GM21825 (cell line): ENCODE results near the gene TARP.
"Not testable (repeated sequence)": the region's sequence is repeated elsewhere in the genome, so short reads cannot be mapped to it uniquely, and the experiment has no call there.

Source experiments
- ATAC-seq: cut with Tn5 transposase; IDR thresholded peaks from one replicate; pipeline ENCODE4 v1.9.1; 2021; ENCODE audit warnings: mild to moderate bottlenecking, moderate library complexity; ENCODE audit not compliant: unreplicated experiment

TARP gene

GRCh38 chr7:38299275-38299931, 26.0 kb upstream of the TARP start:
- no peak for ATAC-seq

DNA sequence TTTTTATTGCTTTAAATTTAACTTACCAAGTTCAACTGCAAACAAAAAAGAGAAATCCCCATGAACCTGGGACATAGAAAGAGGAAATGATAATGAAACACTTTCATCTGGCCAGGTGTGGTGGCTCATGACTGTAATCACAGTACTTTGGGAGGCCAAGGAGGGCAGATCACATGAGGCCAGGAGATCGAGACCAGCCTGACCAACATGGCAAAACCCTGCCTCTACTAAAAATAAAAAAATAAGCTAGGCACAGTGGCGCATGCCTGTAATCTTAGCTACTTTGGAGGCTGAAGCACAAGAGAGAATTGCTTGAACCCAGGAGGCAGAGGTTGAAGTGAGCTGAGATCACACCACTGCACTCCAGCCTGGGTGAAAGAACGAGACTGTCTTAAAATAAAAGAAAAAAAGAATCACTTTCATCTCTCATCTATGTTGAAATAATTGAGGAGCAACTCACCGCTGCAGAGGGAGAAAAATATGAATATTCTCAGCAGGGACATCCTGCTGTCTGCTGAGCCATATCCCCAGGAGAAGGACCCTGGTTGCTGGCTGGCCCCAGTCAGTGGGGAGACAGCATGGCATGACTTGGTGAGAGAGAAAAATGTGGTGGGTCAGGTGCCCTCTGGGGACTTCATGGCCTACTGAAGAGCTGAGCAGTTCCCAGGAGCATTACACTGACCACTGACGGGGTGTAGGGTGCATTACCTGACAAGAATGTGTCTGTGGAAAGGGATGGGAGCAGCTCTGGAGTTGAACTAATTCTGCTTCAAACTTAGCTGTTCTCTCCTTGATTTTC, 22.8 kb upstream of the TARP start:
- peak; percentile 60 for ATAC-seq

- no peak for ATAC-seq
These were observed 21.5 kb upstream of the TARP start for GRCh38 chr7:38294926-38295325.

DNA sequence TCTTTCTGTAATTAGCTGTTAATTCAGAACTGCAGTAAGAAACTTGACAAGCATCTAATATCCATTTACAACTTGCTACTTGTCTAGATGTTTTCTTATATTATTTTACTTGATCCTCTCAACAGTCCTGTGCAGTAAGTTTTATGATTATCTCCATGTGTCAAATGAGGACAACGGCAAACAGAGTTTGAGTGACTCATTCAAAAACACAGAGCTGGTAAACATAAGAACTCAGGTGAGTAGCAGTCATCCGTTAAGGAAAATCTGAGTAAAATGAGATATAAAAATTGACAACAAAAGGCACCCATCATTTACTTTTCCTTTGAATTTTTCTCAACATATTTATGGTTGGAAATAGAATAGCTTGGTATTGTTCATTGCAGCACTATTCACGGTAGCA, 19.0 kb upstream of the TARP start:
- ATAC-seq = no peak

GRCh38 chr7:38291650-38292049, 18.2 kb upstream of the TARP start:
- ATAC-seq = no peak

DNA sequence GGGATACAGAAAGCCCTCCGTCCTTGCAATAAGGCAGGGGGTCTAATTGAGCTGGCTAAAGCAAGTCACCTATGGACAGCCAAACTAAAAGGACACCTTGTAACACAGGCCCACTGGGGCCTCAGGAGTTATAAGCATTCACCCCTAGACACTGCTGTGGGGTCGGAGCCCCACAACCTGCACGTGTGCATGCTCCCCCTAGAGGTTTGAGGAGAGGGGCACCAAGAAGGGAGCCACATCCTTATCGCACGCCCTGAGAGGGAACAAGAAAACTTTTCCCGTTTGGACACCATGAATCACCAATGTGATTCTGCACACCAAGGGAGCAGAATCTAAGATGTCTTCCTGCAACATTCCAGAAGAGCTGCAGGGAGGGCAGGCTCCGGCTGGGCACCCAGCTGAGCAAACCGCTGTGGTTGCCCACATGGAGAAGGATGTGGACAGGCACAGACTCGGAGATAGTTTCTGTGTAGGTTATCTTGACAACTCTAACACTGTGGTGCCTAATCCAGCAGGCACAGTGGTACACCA, 17.7 kb upstream of the TARP start:
- no peak for ATAC-seq

- no peak for ATAC-seq
These were observed 11.1 kb upstream of the TARP start for GRCh38 chr7:38284553-38284952.

- ATAC-seq = no peak
These were observed 10.4 kb upstream of the TARP start for GRCh38 chr7:38283809-38284208.

GRCh38 chr7:38283107-38283506, 9.7 kb upstream of the TARP start:
- ATAC-seq = no peak

GRCh38 chr7:38282081-38282480, 8.6 kb upstream of the TARP start:
- ATAC-seq = no peak

GRCh38 chr7:38281266-38281665, 7.8 kb upstream of the TARP start:
- ATAC-seq = no peak

DNA sequence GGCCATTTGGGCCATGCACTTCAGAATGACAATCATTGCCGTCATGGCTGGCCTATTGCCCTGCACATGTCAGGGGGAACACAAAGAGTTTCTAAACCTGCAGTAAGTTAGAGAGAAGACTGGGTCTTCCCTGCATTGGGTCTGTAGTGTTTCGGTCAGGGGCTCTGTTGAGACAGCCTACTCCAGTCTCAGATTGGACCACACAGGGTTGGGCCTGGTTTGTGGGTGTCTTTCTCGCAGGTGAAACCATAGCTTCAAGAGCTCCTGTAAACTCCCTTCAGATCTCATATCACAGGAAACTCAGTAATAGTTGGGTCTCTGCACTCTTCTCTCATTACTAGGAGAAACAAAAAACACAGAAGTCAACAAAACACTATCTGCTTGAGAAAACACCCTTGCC, 7.3 kb upstream of the TARP start:
- ATAC-seq = no peak

GRCh38 chr7:38280000-38280399, 6.6 kb upstream of the TARP start:
- ATAC-seq = no peak

DNA sequence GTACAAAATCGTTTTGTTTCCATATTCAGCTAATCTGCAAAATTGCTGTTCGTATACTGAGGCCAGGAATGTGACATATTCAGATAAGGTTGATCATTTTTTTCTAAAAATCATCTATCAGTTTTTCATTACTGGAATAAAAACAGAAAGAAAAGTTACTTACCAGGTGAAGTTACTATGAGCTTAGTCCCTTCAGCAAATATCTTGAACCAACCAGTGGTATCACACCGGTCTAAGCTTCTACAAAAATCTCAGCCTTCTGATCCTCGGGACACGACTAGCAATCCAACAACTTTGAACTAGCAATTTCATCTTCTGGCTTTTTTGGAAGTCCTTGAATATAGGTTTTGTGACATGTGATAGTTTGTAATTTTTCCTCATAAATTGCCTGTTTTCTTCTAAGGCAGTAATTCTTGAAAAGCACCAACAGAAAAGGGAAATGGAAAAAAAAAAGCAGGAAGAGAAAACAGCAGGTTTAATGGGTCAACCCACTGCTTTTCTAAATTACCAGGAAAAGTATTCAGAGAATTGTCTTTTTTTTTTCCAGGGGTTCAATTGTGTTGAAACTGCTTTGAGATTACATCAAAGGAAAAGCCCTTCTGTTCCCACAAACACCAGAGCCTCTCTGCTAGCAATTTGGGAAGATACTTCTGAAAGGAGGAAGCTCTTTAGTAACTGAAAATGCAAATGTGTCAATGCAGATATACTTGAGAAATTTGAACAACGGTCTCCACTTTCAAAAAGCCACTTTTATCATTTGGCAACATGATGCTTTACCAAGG, 2.9 kb upstream of the TARP start:
- no peak for ATAC-seq

DNA sequence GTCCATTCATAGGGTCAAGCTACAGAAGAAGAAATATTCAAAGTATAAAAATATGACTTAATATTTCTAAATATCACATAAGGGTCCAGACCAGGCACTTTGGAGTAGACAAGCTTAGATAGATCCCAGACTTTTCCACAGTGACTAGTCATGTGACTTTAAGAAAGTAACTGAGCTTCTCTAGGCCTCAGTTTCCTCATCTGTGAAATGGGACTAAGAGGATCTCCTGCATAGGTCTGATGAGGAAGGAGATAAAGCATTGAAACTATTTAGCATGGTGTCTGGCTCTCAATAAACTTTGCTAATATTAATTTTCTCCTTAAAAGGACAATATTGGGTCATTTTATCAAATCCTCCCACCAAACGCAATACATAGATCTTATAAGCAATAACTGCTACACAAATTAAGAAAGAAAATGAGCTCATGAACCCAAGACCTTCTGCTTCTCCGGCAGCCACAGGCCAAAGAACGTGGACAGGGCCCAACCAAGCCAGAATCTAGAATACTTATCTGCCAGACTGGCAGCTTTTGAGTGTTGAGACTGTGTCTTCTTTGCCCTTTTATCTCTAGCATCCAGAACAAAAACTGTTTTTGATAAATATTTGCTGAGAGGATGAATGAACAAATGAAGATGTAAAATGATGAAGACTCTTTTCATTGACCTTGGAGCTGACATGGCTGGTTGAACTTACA, 1.6 kb upstream of the TARP start:
- ATAC-seq = no peak

DNA sequence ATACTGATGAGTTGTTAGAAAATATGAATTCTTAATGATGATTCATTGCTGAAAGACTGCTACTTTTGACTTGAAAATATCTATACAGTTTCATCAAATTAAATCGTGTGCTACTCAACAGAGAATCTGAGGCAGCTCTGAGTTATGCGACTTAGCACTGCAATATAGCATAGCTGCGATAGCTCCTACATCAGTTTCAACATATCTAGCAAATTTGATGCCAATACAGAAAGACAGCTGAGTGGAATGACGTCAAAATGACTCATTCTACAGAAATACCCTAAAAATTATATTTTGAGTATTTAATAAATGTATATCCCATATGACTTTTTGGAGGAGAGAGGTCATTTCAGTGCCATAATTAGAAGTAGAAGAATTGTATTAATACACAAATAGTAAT, 1.1 kb upstream of the TARP start:
- ATAC-seq = no peak

GRCh38 chr7:38270405-38270804, 3.0 kb downstream of the TARP start:
- not testable (repeated sequence) for ATAC-seq

- not testable (repeated sequence) for ATAC-seq
These were observed 3.6 kb downstream of the TARP start for GRCh38 chr7:38269704-38270346.

- ATAC-seq = not testable (repeated sequence)
These were observed 7.5 kb downstream of the TARP start for GRCh38 chr7:38265958-38266357.

DNA sequence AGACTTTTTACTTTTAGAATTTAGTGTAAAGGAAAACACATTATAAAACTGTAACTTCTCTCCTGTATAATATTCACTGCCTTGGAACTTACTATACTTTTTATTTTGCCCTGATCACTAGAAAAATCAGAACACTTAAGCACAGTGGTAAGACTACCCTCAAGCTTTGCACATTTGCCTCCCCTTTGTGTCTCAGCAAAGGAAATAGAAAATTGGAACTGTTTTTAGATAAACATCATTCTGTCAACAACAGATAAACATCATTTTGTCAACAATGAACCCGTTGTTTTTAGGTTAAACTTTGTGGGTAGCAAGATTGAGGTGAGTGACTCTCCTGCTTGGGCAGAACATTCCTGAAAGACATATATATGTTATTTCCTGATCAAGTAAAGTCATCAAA, 8.8 kb downstream of the TARP start:
- not testable (repeated sequence) for ATAC-seq
